ENCODE results near the gene ZNF3. TPM values are rescaled to one million over a fixed set of nuclear protein-coding genes. Genes with fewer than 3 reads are reported as not detected.

ZNF3 gene
- total and polyA plus RNA-seq, 12 donors = 13.2 to 47.3 (median 22.4) TPM

GRCh38 chr7:100066953-100067352 lies 14.6 kb downstream of the ZNF3 start:
- intact Hi-C loops (cut with DNase I) = no loop called here
- 88 to 96% (median 93%) methylated on average over 6 to 7 of the region's 7 CpGs for WGBS, 4 donors
- Histone ChIP-seq H3K9me3 (replicated peaks in 1 of 3) (peaks cover 0 to 14% (median 0%) of the 10 kb centered on the region in 3 donors), H3K36me3 (replicated peaks in 1 of 2) (peaks cover 0 to 52% of the 10 kb centered on the region in 2 donors), H3K4me1 (replicated peaks in 1 of 2) (peaks cover 6 to 16% of the 10 kb centered on the region in 2 donors), H3K27me3 (no peaks in the 10 kb centered on the region), H3K4me3 (no peak overlapping the region), H3K27ac (peak overlapping the region in 1 of 5 donors; percentile 22)
- no peak for DNase-seq
- no peak for TF ChIP-seq POLR2A (IDR thresholded peaks at IDR 0.05)
- no peak for TF ChIP-seq CTCF (IDR thresholded peaks at IDR 0.05)

- H3K27ac ChIP-seq = peak overlapping the region in 4 of 5 donors; percentile 42 to 73 (median 50)
- H3K27me3 ChIP-seq = no peaks in the 10 kb centered on the region
- no peak overlapping the region for H3K4me3 ChIP-seq
- peak in 3 of 7 donors; percentile 36 to 63 (median 41) for DNase-seq
- intact Hi-C loops (cut with DNase I) = no loop called here
- H3K9me3 ChIP-seq (replicated peaks in 1 of 3) = peaks cover 0 to under 1% (median 0%) of the 10 kb centered on the region in 3 donors
- H3K36me3 ChIP-seq (replicated peaks in 1 of 2) = peaks cover 0 to 42% of the 10 kb centered on the region in 2 donors
- 42 to 50% (median 46%) methylated on average over 8 of the region's 8 CpGs for WGBS, 4 donors
- peaks cover 6 to 16% of the 10 kb centered on the region in 2 donors for H3K4me1 ChIP-seq (replicated peaks in 1 of 2)
- TF ChIP-seq POLR2A (IDR thresholded peaks at IDR 0.05) (no peak), CTCF (IDR thresholded peaks at IDR 0.05) (no peak)
These were observed 15.9 kb downstream of the ZNF3 start for GRCh38 chr7:100065452-100066186.

- TF ChIP-seq CTCF (IDR thresholded peaks at IDR 0.05) (no peak), POLR2A (IDR thresholded peaks at IDR 0.05) (no peak)
- Histone ChIP-seq H3K4me3 (no peak overlapping the region), H3K9me3 (replicated peaks in 1 of 3) (no peaks in the 10 kb centered on the region), H3K27me3 (no peaks in the 10 kb centered on the region), H3K27ac (no peak overlapping the region), H3K4me1 (replicated peaks in 1 of 2) (peaks cover 6 to 16% of the 10 kb centered on the region in 2 donors), H3K36me3 (replicated peaks in 1 of 2) (peaks cover 0 to 44% of the 10 kb centered on the region in 2 donors)
- intact Hi-C loops (cut with DNase I) = no loop called here
- 86 to 93% (median 92%) methylated on average over 9 of the region's 9 CpGs for WGBS, 4 donors
- DNase-seq = no peak
These were observed 17.4 kb downstream of the ZNF3 start for GRCh38 chr7:100064162-100064561.

- Histone ChIP-seq H3K4me1 (replicated peaks in 1 of 2) (peaks cover 6 to 16% of the 10 kb centered on the region in 2 donors), H3K27ac (no peak overlapping the region), H3K27me3 (no peaks in the 10 kb centered on the region), H3K9me3 (replicated peaks in 1 of 3) (no peaks in the 10 kb centered on the region), H3K4me3 (no peak overlapping the region), H3K36me3 (replicated peaks in 1 of 2) (peaks cover 0 to 50% of the 10 kb centered on the region in 2 donors)
- intact Hi-C loops (cut with DNase I) = no loop called here
- no peak for DNase-seq
- 93 to 100% (median 95%) methylated on average over 4 of the region's 4 CpGs for WGBS, 4 donors
- TF ChIP-seq CTCF (IDR thresholded peaks at IDR 0.05) (no peak), POLR2A (IDR thresholded peaks at IDR 0.05) (no peak)
These were observed 18.1 kb downstream of the ZNF3 start for GRCh38 chr7:100063376-100063775.

Data from adrenal gland (tissue), 12 donors.